ENCODE results near the gene VILL.

DNA sequence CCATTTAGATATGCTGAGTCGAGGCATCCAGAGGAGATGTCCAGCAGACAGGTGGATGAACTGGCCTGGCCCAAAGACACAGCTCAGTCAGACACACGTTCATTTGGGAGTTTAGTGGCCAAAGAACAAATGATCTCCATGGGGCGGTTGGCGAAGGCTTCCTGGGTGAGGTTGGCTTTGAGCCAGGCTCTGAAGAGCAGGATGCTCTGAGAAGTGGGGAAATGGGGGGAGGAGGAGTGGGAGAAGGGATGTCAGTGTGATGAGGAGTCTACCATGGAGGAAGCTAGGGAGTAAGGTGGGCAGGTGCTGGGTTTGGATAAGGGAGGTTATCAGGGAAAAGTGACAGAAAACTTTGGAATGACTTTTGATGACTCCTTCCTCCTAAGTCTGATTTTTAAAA lies 47.5 kb upstream of the VILL start:
- TF ChIP-seq GATA2 (IDR thresholded peaks at IDR 0.05; ENCODE audit: low read depth, low read length) (no peak), GATA3 (IDR thresholded peaks at IDR 0.05; ENCODE audit: low read depth, low read length) (no peak)

All from SH-SY5Y (cell line).